HG02588 (cell line): ENCODE measurements around the gene TUBB4A.
A peak's percentile ranks its signal among the peaks of the same experiment; 100 is the strongest.
"Not testable (repeated sequence)": the region's sequence is repeated elsewhere in the genome, so short reads cannot be mapped to it uniquely, and the experiment has no call there.

Source experiments
- ATAC-seq: cut with Tn5 transposase; IDR thresholded peaks from one replicate; pipeline ENCODE4 v1.9.1; 2021; ENCODE audit warnings: mild to moderate bottlenecking, moderate library complexity; ENCODE audit not compliant: unreplicated experiment

Gene TUBB4A

GRCh38 chr19:6501740-6502648, at the start of gene TUBB4A:
TUBB4A (minus strand) TSS chr19:6502309; CDS start chr19:6502212, 97 bp downstream.
- no peak for ATAC-seq

GRCh38 chr19:6551091-6551490, 49.0 kb upstream of the TUBB4A start:
- no peak for ATAC-seq

GRCh38 chr19:6550679-6551078, 48.6 kb upstream of the TUBB4A start:
- not testable (repeated sequence) for ATAC-seq

- no peak for ATAC-seq
These were observed 41.8 kb upstream of the TUBB4A start for GRCh38 chr19:6543866-6544347.

- no peak for ATAC-seq
These were observed 39.0 kb upstream of the TUBB4A start for GRCh38 chr19:6540918-6541689.

GRCh38 chr19:6539514-6539913, 37.4 kb upstream of the TUBB4A start:
- ATAC-seq, result no peak

- no peak for ATAC-seq
These were observed 33.5 kb upstream of the TUBB4A start for GRCh38 chr19:6535558-6536137.

GRCh38 chr19:6534451-6535093, 32.5 kb upstream of the TUBB4A start:
- no peak for ATAC-seq

- ATAC-seq, result no peak
These were observed 31.8 kb upstream of the TUBB4A start for GRCh38 chr19:6533746-6534418.

GRCh38 chr19:6533000-6533328, 30.9 kb upstream of the TUBB4A start:
- ATAC-seq, result no peak

- no peak for ATAC-seq
These were observed 30.3 kb upstream of the TUBB4A start for GRCh38 chr19:6532244-6532999.

GRCh38 chr19:6531956-6532243, 29.8 kb upstream of the TUBB4A start:
- ATAC-seq, result no peak

- ATAC-seq, result peak; percentile 10
These were observed 29.2 kb upstream of the TUBB4A start for GRCh38 chr19:6531163-6531955.

- peak; percentile 36 for ATAC-seq
These were observed 28.5 kb upstream of the TUBB4A start, which contains the start of gene TNFSF9 for GRCh38 chr19:6530386-6531162. TNFSF9 (plus strand) TSS chr19:6531026; CDS start chr19:6531037, 11 bp downstream.

- no peak for ATAC-seq
These were observed 27.9 kb upstream of the TUBB4A start for GRCh38 chr19:6529937-6530385.

GRCh38 chr19:6529351-6529750, 27.2 kb upstream of the TUBB4A start:
- no peak for ATAC-seq

GRCh38 chr19:6528544-6529121, 26.5 kb upstream of the TUBB4A start:
- no peak for ATAC-seq
